ENCODE results near the gene KRT32. TPM values are rescaled to one million over a fixed set of nuclear protein-coding genes. Genes with fewer than 3 reads are reported as not detected.

The KRT32 gene
- total and polyA plus RNA-seq, 2 donors (not counting 1 experiment from before 2014, with no cell fraction given), result not detected

DNA sequence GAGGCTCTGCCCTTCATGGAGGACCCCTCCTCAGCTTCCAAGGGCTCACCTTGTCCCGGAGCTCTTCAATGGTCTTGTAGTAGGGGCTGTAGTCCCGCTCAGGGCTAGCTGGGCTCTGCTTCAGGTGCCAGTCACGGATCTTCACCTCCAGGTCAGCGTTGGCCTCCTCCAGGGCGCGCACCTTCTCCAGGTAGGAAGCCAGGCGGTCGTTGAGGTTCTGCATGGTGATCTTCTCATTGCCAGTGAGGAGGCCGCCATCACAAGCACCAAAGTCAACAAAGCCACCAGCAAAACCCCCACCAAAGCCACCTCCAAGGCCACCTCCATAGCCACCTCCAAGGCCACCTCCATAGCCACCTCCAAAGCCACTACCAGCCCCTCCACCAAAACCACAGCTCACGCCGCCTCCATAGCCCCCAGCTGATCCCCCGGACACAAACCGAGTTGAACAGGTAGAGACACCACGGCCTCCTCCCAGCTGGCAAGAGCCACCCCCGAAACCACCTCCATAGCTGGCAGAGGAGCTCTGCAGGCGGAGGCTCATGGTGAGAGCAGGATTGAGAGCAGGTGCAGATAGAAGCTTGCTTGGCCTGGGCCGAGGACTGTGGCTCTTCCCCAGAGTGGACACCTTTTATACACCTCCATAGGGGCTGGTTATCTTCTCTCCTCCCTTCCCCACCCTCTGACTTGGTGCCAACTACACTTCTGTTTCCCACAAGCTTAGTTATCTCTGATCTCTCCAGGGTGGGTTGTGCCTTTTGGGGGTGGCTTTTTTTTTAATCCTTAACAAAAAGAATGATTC, 38.0 kb upstream of the KRT32 start, which contains the start of gene KRT13:
Gene KRT13, minus strand, starts transcription at position 606 of the 802 bp plus-strand sequence. Its CDS starts 62 bp downstream, at position 544.
- H3K27me3 Mint-ChIP-seq, result peaks cover 8% of the 10 kb centered on the region
- POLR2A ChIA-PET, result no interaction called here
- Histone ChIP-seq H3K27me3 (replicated peaks in 1 of 4; ENCODE audit: control extremely low read depth in 1 of 4, control insufficient read depth in 3 of 4, insufficient read depth in 4 of 4, low read length in 3 of 4) (no peaks in the 10 kb centered on the region), H3K36me3 (replicated peaks in 1 of 2; ENCODE audit: control extremely low read depth in 1 of 2, control insufficient read depth in 1 of 2, extremely low read depth in 1 of 2, insufficient read depth in 2 of 2, low read length in 1 of 2) (no peaks in the 10 kb centered on the region), H3K4me3 (ENCODE audit: control extremely low read depth in 1 of 5, extremely low read depth in 1 of 5, insufficient read depth in 1 of 5, low read depth in 2 of 5, low read length in 4 of 5) (no peak within 1 kb of the TSS), H3K9ac (ENCODE audit: low read length) (no peak within 1 kb of the TSS), H4K20me1 (ENCODE audit: control insufficient read depth, insufficient read depth, low read length, poor library complexity, severe bottlenecking) (no peaks in the 10 kb centered on the region), H3K9me3 (ENCODE audit: control extremely low read depth in 1 of 3, control insufficient read depth in 2 of 3, insufficient read depth in 1 of 3, low read length in 2 of 3) (no peaks in the 10 kb centered on the region), H3K79me2 (ENCODE audit: control insufficient read depth, insufficient read depth, low read length) (no peaks in the 10 kb centered on the region), H3K4me2 (replicated peaks; ENCODE audit: low read depth, low read length, poor library complexity, severe bottlenecking) (no peak within 1 kb of the TSS), H2AFZ (ENCODE audit: insufficient read depth, low read depth, low read length, poor library complexity, severe bottlenecking) (no peak within 1 kb of the TSS), H3K27ac (ENCODE audit: low read length in 2 of 2) (no peak within 1 kb of the TSS), H3K4me1 (ENCODE audit: control insufficient read depth in 2 of 2, insufficient read depth in 2 of 2, low read length in 2 of 2) (peaks cover 0 to 3% of the 10 kb centered on the region in 2 donors)
- H3K4me1 Mint-ChIP-seq, result peaks cover 3% of the 10 kb centered on the region
- intact Hi-C loops (cut with micrococcal nuclease), result no loop called here
- no peak within 1 kb of the TSS for H3K4me3 Mint-ChIP-seq
- TF ChIP-seq, protein P1, sequence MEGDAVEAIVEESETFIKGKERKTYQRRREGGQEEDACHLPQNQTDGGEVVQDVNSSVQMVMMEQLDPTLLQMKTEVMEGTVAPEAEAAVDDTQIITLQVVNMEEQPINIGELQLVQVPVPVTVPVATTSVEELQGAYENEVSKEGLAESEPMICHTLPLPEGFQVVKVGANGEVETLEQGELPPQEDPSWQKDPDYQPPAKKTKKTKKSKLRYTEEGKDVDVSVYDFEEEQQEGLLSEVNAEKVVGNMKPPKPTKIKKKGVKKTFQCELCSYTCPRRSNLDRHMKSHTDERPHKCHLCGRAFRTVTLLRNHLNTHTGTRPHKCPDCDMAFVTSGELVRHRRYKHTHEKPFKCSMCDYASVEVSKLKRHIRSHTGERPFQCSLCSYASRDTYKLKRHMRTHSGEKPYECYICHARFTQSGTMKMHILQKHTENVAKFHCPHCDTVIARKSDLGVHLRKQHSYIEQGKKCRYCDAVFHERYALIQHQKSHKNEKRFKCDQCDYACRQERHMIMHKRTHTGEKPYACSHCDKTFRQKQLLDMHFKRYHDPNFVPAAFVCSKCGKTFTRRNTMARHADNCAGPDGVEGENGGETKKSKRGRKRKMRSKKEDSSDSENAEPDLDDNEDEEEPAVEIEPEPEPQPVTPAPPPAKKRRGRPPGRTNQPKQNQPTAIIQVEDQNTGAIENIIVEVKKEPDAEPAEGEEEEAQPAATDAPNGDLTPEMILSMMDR (IDR thresholded peaks at IDR 0.05), result no peak
- no peak for TF ChIP-seq EZH2 (IDR thresholded peaks at IDR 0.05; ENCODE audit: borderline replicate concordance, insufficient read depth, low read depth, low read length, poor library complexity, severe bottlenecking)
- ATAC-seq (ENCODE audit: low read depth) (no peak), DNase-seq (no peak)
- H3K9me3 Mint-ChIP-seq (ENCODE audit: insufficient read depth), result no peaks in the 10 kb centered on the region
- WGBS (ENCODE audit: insufficient coverage), result 89% methylated on average over 16 of the region's 17 CpGs
- CTCF ChIA-PET, result no interaction called here
- H3K27ac Mint-ChIP-seq, result no peak within 1 kb of the TSS

DNA sequence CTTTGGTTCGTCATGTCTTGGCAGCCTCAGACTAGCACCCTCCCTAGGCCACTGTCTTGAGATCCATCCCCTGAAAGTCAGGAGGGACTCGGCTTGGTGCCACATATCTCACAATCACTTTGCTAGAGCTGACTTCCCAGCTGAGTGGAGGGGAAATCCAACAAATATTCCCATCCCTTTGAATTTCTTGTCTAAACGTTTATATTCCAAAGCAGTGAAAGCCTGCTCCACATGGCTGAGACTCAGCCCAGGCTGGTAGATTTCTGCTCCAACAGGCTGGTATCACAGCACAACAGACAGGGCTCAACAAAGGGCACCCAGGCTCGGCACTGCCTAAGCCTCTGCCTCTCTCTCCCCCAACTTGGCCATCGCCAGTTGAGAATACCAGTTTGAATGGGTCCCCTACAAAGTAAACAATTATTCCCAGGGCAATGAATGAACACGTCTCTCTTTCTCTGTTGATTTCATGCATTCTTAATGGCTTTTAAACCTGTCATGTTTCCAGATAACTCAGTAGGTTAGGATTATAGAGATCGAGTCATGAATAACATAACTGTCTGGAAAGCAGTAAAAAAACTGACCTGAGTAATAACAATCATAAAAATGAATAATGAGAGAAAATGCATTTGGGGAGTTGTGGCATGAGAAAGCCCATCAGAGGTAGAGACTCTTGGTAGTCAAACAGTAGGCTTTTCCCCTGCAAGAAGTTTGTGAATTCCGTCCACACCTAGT, 37.2 kb upstream of the KRT32 start:
- ATAC-seq (ENCODE audit: low read depth) (no peak), DNase-seq (no peak)
- H3K4me1 ChIP-seq (ENCODE audit: control insufficient read depth in 2 of 2, insufficient read depth in 2 of 2, low read length in 2 of 2), result peaks cover 0 to 3% of the 10 kb centered on the region in 2 donors
- H3K9ac ChIP-seq (ENCODE audit: low read length), result no peak overlapping the region
- intact Hi-C loops (cut with micrococcal nuclease), result no loop called here
- Mint-ChIP-seq H3K27ac (no peak overlapping the region), H3K4me3 (no peak overlapping the region), H3K4me1 (peaks cover 3% of the 10 kb centered on the region), H3K9me3 (ENCODE audit: insufficient read depth) (no peaks in the 10 kb centered on the region), H3K27me3 (peaks cover 16% of the 10 kb centered on the region)
- ChIA-PET CTCF (no interaction called here), POLR2A (no interaction called here)
- no peak overlapping the region for H3K4me2 ChIP-seq (replicated peaks; ENCODE audit: low read depth, low read length, poor library complexity, severe bottlenecking)
- H3K27ac ChIP-seq (ENCODE audit: low read length in 2 of 2), result no peak overlapping the region
- TF ChIP-seq, protein P1 (IDR thresholded peaks at IDR 0.05), result no peak
- no peak for TF ChIP-seq EZH2 (IDR thresholded peaks at IDR 0.05; ENCODE audit: borderline replicate concordance, insufficient read depth, low read depth, low read length, poor library complexity, severe bottlenecking)
- no peak overlapping the region for H2AFZ ChIP-seq (ENCODE audit: insufficient read depth, low read depth, low read length, poor library complexity, severe bottlenecking)
- H4K20me1 ChIP-seq (ENCODE audit: control insufficient read depth, insufficient read depth, low read length, poor library complexity, severe bottlenecking), result no peaks in the 10 kb centered on the region
- H3K9me3 ChIP-seq (ENCODE audit: control extremely low read depth in 1 of 3, control insufficient read depth in 2 of 3, insufficient read depth in 1 of 3, low read length in 2 of 3), result peaks cover 0 to 3% (median 0%) of the 10 kb centered on the region in 3 donors
- peaks cover 0 to 3% (median 0%) of the 10 kb centered on the region in 4 experiments for H3K27me3 ChIP-seq (replicated peaks in 1 of 4; ENCODE audit: control extremely low read depth in 1 of 4, control insufficient read depth in 3 of 4, insufficient read depth in 4 of 4, low read length in 3 of 4)
- H3K36me3 ChIP-seq (replicated peaks in 1 of 2; ENCODE audit: control extremely low read depth in 1 of 2, control insufficient read depth in 1 of 2, extremely low read depth in 1 of 2, insufficient read depth in 2 of 2, low read length in 1 of 2), result no peaks in the 10 kb centered on the region
- WGBS (ENCODE audit: insufficient coverage), result 77% methylated on average over 3 of the region's 8 CpGs
- no peak overlapping the region for H3K4me3 ChIP-seq (ENCODE audit: control extremely low read depth in 1 of 5, extremely low read depth in 1 of 5, insufficient read depth in 1 of 5, low read depth in 2 of 5, low read length in 4 of 5)
- no peaks in the 10 kb centered on the region for H3K79me2 ChIP-seq (ENCODE audit: control insufficient read depth, insufficient read depth, low read length)

Data from B cell (primary cell).